CD1c-positive myeloid dendritic cell (primary cell): ENCODE measurements around the gene PVALB.
"Not testable (repeated sequence)": the region's sequence is repeated elsewhere in the genome, so short reads cannot be mapped to it uniquely, and the experiment has no call there.

Source experiments
- DNase-seq: peaks from one replicate; pipeline ENCODE4 v3.0.0-alpha.2; 2016; ENCODE audit errors: extremely low spot score

Gene PVALB

GRCh38 chr22:36756746-36757655, 59.8 kb downstream of the PVALB start:
- no peak for DNase-seq

GRCh38 chr22:36756031-36756430, 60.8 kb downstream of the PVALB start:
- DNase-seq = no peak

- DNase-seq = no peak
Observed at GRCh38 chr22:36755316-36755715, 61.5 kb downstream of the PVALB start.

GRCh38 chr22:36754881-36755280, 62.0 kb downstream of the PVALB start:
- not testable (repeated sequence) for DNase-seq

GRCh38 chr22:36753916-36754315, 62.9 kb downstream of the PVALB start:
- DNase-seq = no peak

GRCh38 chr22:36753120-36753802, 63.6 kb downstream of the PVALB start:
- DNase-seq = no peak
